Smooth muscle cell of the pulmonary artery (primary cell): ENCODE data around the gene DHX57. TPM values are rescaled to one million over a fixed set of nuclear protein-coding genes. Genes with fewer than 3 reads are reported as not detected.

Source experiments
- total RNA-seq: library from RNA; depleted of rRNA; stranded (reverse); fragments of >200 nt; gene quantifications from 2 replicates; pipeline ENCODE4 v1.2.3, GENCODE V29; 2014

DHX57 gene, protein sequence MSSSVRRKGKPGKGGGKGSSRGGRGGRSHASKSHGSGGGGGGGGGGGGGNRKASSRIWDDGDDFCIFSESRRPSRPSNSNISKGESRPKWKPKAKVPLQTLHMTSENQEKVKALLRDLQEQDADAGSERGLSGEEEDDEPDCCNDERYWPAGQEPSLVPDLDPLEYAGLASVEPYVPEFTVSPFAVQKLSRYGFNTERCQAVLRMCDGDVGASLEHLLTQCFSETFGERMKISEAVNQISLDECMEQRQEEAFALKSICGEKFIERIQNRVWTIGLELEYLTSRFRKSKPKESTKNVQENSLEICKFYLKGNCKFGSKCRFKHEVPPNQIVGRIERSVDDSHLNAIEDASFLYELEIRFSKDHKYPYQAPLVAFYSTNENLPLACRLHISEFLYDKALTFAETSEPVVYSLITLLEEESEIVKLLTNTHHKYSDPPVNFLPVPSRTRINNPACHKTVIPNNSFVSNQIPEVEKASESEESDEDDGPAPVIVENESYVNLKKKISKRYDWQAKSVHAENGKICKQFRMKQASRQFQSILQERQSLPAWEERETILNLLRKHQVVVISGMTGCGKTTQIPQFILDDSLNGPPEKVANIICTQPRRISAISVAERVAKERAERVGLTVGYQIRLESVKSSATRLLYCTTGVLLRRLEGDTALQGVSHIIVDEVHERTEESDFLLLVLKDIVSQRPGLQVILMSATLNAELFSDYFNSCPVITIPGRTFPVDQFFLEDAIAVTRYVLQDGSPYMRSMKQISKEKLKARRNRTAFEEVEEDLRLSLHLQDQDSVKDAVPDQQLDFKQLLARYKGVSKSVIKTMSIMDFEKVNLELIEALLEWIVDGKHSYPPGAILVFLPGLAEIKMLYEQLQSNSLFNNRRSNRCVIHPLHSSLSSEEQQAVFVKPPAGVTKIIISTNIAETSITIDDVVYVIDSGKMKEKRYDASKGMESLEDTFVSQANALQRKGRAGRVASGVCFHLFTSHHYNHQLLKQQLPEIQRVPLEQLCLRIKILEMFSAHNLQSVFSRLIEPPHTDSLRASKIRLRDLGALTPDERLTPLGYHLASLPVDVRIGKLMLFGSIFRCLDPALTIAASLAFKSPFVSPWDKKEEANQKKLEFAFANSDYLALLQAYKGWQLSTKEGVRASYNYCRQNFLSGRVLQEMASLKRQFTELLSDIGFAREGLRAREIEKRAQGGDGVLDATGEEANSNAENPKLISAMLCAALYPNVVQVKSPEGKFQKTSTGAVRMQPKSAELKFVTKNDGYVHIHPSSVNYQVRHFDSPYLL (N-terminal part only)
- total RNA-seq: 20.4 and 20.7 TPM in 2 replicates

DNA sequence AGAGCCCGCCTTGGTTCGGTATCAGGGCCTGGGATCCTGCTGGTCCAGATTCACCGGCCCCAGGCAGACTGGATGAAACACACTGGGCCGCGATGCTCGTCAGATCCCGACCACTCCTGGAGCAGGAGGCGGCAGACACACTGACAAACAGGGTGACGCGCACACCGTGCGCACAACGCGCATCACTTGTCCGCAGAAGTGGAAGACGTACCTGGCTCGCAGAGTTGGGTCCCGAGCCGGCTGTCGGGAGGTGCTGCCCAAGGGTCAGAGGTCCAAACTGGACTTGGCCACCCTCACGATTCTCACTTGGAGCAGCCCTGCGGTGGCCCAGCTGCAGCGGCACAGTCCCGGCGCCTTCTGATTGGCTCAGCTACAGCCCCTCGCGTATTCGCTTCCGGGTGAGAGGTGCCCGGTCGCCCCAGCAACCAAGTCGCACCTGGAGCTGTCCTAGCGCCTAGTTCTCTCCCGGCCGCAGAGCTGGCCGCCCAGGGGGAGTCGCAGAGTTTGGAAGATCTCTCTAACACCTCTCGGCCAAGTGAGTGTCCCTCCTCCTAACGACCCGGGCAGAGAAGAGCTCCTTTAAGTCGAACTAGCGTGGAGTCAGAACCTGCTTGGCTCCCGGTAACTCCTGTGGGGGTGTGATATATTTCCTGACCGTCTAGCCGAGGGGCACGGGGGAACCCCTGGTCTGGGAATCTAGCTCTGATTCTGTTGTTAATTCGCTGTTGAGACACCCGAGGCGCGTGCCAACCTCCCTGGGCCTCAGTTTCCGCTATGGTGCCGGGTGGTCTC, at the start of gene DHX57, which contains the start of gene MORN2:
Gene DHX57, minus strand, starts transcription at position 359 of the 792 bp plus-strand sequence. CDS start 7,529 bp downstream, outside the sequence.
Gene MORN2, plus strand, starts transcription at position 401 of the 792 bp plus-strand sequence.

DNA sequence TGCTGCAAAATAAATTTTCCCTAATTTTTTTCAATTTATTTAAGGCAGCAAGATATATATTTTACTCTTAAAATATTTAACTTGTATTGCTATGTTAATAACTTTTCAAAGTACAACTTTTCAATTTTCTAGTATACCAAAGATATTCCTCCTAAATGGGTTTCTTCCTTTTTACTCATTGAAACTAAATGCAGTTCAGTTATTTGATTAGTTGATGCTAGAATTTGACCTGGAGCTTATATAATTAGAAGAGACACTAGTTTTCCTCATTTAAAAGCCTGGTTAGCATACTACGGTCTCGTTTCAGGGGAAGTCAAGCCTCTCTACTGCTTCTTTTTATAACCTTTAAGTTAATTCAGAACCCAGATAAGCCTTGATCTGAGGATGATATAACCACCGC, 13.8 kb upstream of the DHX57 start, which contains the start of gene ARHGEF33:
Gene ARHGEF33, plus strand, starts transcription at position 301 of the 400 bp plus-strand sequence. CDS start 29,573 bp downstream, outside the sequence.

DNA sequence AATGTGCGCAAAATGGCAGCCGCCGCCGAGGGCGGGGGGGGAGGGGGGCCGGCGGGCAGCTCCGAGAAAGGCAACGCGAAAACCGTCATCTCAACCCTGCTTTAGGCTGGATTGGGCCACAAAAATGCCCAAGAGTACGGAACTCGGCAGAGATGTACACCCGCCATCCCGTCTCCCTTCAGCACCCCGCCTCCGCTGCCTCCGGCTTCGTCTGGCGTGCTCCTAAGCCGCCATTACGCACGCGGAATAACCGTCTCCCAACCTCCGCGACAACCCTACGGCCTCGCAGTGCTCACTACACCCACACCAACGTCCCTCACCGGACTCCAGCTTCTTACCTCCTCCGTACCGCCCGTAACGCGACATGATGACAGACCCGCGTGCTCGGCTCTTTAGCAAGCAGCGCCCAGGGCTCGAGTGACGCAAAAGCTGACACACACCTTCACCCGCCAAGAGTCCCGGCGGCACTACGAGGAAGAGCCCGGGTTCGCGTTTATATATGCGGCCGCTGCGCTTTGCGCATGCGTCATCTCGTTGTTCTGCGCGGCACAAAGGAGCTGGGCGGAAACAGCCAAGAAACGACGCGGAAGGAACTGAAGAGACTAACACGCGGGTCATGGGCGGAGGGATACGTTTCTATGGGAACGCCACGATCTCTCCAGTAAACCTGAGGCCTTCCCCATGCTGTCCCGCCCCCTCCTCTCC, 124.7 kb downstream of the DHX57 start, which contains the start of gene SRSF7:
Gene SRSF7, minus strand, starts transcription at position 471 of the 705 bp plus-strand sequence. Its CDS starts 105 bp downstream, at position 366.

Other genes starting within 250 kb of the DHX57 start
- 7.8 and 11.7 TPM in 2 replicates for gene GALM, start 209.8 kb downstream of the DHX57 start, total RNA-seq
- gene SRSF7, start 124.6 kb downstream of the DHX57 start, total RNA-seq: 65.2 and 74.5 TPM in 2 replicates
- 7.0 and 10.0 TPM in 2 replicates for gene GEMIN6, start 97.7 kb downstream of the DHX57 start, total RNA-seq
- gene MORN2, start within 50 bp of the DHX57 start, total RNA-seq: 8.0 and 13.4 TPM in 2 replicates
- 0.43 and 0.46 TPM in 2 replicates for gene ARHGEF33, start 13.9 kb upstream of the DHX57 start, total RNA-seq
- gene SOS1, start 245.1 kb upstream of the DHX57 start, total RNA-seq: 29.0 and 33.7 TPM in 2 replicates